Measurements from ENCODE around the gene PAXX.

- TF ChIP-seq CTCF (IDR thresholded peaks at IDR 0.05) (no peak), POLR2A (IDR thresholded peaks at IDR 0.05) (no peak)
These were observed 6.4 kb upstream of the PAXX start for GRCh38 chr9:136985853-136986252.
